GM23338 (cell line): ENCODE data around the gene SLC9C2. TPM values are rescaled to one million over a fixed set of nuclear protein-coding genes. Genes with fewer than 3 reads are reported as not detected.
"Not testable (repeated sequence)": the region's sequence is repeated elsewhere in the genome, so short reads cannot be mapped to it uniquely, and the experiment has no call there.

Experiments
- ATAC-seq: fragments of 200-7000 bp; cut with Tn5 transposase; 3 replicates; pipeline ENCODE4 v1.9.1; 2020
- DNase-seq: peaks from one replicate; pipeline ENCODE4 v3.0.0-alpha.2; 2015; ENCODE audit warnings: low spot score
- H2AFZ ChIP-seq: fragments of 200-600 bp; sonication (generic); 2 replicates; pipeline ENCODE4 v1.8.0; 2016; ENCODE audit warnings: antibody characterized with exemption, mild to moderate bottlenecking, moderate library complexity
- H3F3A ChIP-seq: fragments of 200-600 bp; sonication (generic); replicated peaks from 2 replicates; pipeline ENCODE4 v1.8.0; 2017; ENCODE audit warnings: antibody characterized with exemption, mixed run types, low read depth
- H3K27ac ChIP-seq: fragments of 200-600 bp; sonication (generic); 2 replicates; pipeline ENCODE4 v1.6.1; 2016; ENCODE audit warnings: low read depth
- H3K27me3 ChIP-seq: fragments of 200-600 bp; sonication (generic); 2 replicates; pipeline ENCODE4 v1.8.0; 2016; ENCODE audit warnings: mild to moderate bottlenecking, mixed run types, moderate library complexity; ENCODE audit not compliant: insufficient read depth
- H3K36me3 ChIP-seq: fragments of 200-600 bp; sonication (generic); 2 replicates; pipeline ENCODE4 v1.8.0; 2016; ENCODE audit warnings: mild to moderate bottlenecking; ENCODE audit not compliant: insufficient read depth
- H3K4me1 ChIP-seq: fragments of 200-600 bp; sonication (generic); 2 replicates; pipeline ENCODE4 v1.8.0; 2016; ENCODE audit warnings: mild to moderate bottlenecking, moderate library complexity; ENCODE audit not compliant: insufficient read depth
- H3K4me2 ChIP-seq: fragments of 200-600 bp; sonication (generic); 2 replicates; pipeline ENCODE4 v1.7.1; 2017; ENCODE audit warnings: mixed run types
- H3K4me3 ChIP-seq: fragments of 200-600 bp; sonication (generic); 2 replicates; pipeline ENCODE4 v1.6.1; 2016; ENCODE audit warnings: mixed run types
- H3K79me2 ChIP-seq: fragments of 200-600 bp; sonication (generic); replicated peaks from 2 replicates; pipeline ENCODE4 v1.8.0; 2017; ENCODE audit warnings: mild to moderate bottlenecking; ENCODE audit not compliant: insufficient read depth
- H3K9me2 ChIP-seq: fragments of 200-600 bp; sonication (generic); 2 replicates; pipeline ENCODE4 v1.8.0; 2017; ENCODE audit not compliant: insufficient read depth
- H4K20me1 ChIP-seq: fragments of 200-600 bp; sonication (generic); replicated peaks from 2 replicates; pipeline ENCODE4 v1.8.0; 2017; ENCODE audit warnings: mild to moderate bottlenecking; ENCODE audit not compliant: insufficient read depth
- H3K27ac Mint-ChIP-seq: 2 replicates; pipeline ENCODE4 v1.8.0; 2020; ENCODE audit warnings: inconsistent platforms, mild to moderate bottlenecking, moderate library complexity, mixed read lengths
- H3K27me3 Mint-ChIP-seq: 3 replicates; pipeline ENCODE4 v1.8.0; 2022; ENCODE audit warnings: low read depth, mild to moderate bottlenecking, moderate library complexity, mixed read lengths, inconsistent platforms; ENCODE audit not compliant: insufficient read depth, poor library complexity
- H3K36me3 Mint-ChIP-seq: 3 replicates; pipeline ENCODE4 v1.8.0; 2021; ENCODE audit warnings: low read depth, mild to moderate bottlenecking, inconsistent platforms, moderate library complexity, mixed read lengths
- H3K4me1 Mint-ChIP-seq: 3 replicates; pipeline ENCODE4 v1.8.0; 2020; ENCODE audit warnings: mild to moderate bottlenecking, inconsistent platforms, mixed read lengths
- H3K4me3 Mint-ChIP-seq: 3 replicates; pipeline ENCODE4 v1.8.0; 2021; ENCODE audit warnings: moderate library complexity, mild to moderate bottlenecking, inconsistent platforms, mixed read lengths
- H3K9me3 Mint-ChIP-seq: 3 replicates; pipeline ENCODE4 v1.8.0; 2020; ENCODE audit warnings: moderate library complexity, mild to moderate bottlenecking, inconsistent platforms, mixed read lengths
- CTCF ChIP-seq, 2 experiments: fragments of 200-600 bp in 1 of 2; sonication (generic) in 1 of 2; conservative IDR thresholded peaks; 2 replicates each; pipeline versions ENCODE4 v1.5.1 to v1.6.1; 2016 to 2017; ENCODE audit warnings: antibody characterized with exemption in 2 of 2, low read depth in 2 of 2, mild to moderate bottlenecking in 2 of 2, moderate library complexity in 1 of 2
- EZH2 ChIP-seq: fragments of 200-600 bp; sonication (generic); IDR thresholded peaks from one replicate; pipeline ENCODE4 v1.8.0; 2017; ENCODE audit warnings: antibody characterized with exemption, mild to moderate bottlenecking, low read depth; ENCODE audit not compliant: unreplicated experiment
- EZH2phosphoT487 ChIP-seq: fragments of 200-600 bp; sonication (generic); IDR thresholded peaks from one replicate; pipeline ENCODE4 v1.8.1; 2018; ENCODE audit warnings: antibody characterized with exemption; ENCODE audit not compliant: unreplicated experiment
- JUNB ChIP-seq: IDR thresholded peaks from one replicate; pipeline ENCODE4 v1.6.1; 2016; ENCODE audit warnings: antibody characterized with exemption; ENCODE audit not compliant: unreplicated experiment
- polyA plus RNA-seq: library from polyadenylated mRNA; unstranded; fragments of >200 nt; fragmentation: Nextera tagmentation; extraction: Ambion mirVana; gene quantifications from 2 replicates; pipeline ENCODE4 v1.2.1, GENCODE V29; 2016
- total RNA-seq: library from RNA; depleted of rRNA; stranded (reverse); fragments of >200 nt; shearing (Covaris generic); gene quantifications from 2 replicates; pipeline ENCODE4 v1.2.3, GENCODE V29; 2014
- TF ChIP-seq, protein P1 (sequence below): IDR thresholded peaks from 2 replicates; pipeline ENCODE4 v1.6.1; 2016; ENCODE audit warnings: antibody characterized with exemption

SLC9C2 gene
- total and polyA plus RNA-seq, 2 experiments from 2014 or later, result not detected

- TF ChIP-seq CTCF (conservative IDR thresholded peaks at IDR 0.05; ENCODE audit: low read depth in 2 of 2) (no peak), JUNB (no peak), EZH2phosphoT487 (no peak)
- TF ChIP-seq, protein P1, sequence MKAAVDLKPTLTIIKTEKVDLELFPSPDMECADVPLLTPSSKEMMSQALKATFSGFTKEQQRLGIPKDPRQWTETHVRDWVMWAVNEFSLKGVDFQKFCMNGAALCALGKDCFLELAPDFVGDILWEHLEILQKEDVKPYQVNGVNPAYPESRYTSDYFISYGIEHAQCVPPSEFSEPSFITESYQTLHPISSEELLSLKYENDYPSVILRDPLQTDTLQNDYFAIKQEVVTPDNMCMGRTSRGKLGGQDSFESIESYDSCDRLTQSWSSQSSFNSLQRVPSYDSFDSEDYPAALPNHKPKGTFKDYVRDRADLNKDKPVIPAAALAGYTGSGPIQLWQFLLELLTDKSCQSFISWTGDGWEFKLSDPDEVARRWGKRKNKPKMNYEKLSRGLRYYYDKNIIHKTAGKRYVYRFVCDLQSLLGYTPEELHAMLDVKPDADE, result no peak
Measured at GRCh38 chr1:173568483-173568882, 34.4 kb downstream of the SLC9C2 start (continued).

GRCh38 chr1:173563846-173564245, 39.0 kb downstream of the SLC9C2 start:
- not testable (repeated sequence) for H3K4me3 Mint-ChIP-seq, H3K27me3 Mint-ChIP-seq, H3K4me1 Mint-ChIP-seq, H3K36me3 ChIP-seq, H3K79me2 ChIP-seq, H3K4me2 ChIP-seq, ATAC-seq, DNase-seq, H4K20me1 ChIP-seq, H3K4me3 ChIP-seq, H3K27me3 ChIP-seq, H3K9me2 ChIP-seq, H3K36me3 Mint-ChIP-seq, H2AFZ ChIP-seq, H3K9me3 Mint-ChIP-seq, H3K27ac Mint-ChIP-seq, H3K27ac ChIP-seq, H3K4me1 ChIP-seq, H3F3A ChIP-seq

DNA sequence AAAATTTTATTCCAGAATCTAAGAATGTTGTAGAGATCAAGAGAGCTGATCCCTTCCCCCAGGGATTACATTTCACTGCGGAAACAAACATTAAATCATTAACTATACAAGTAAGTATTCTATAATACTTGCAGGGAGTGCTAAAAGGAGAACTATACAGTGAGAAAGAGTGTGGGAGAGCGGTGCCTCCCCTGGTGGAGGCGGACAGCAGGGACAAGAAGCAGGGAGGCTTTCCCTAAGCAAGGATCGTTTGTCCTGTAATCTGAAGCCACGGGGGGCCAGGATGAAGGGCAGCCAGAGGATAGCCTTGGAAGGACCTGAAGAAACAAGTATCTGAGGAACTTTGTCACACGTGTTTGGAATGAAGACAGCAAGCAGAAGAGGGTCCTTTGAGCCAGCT, 40.1 kb downstream of the SLC9C2 start:
- Mint-ChIP-seq H3K4me1 (no peaks in the 10 kb centered on the region), H3K4me3 (no peak overlapping the region), H3K27me3 (peaks cover 4% of the 10 kb centered on the region), H3K36me3 (no peaks in the 10 kb centered on the region), H3K9me3 (peaks cover 3% of the 10 kb centered on the region; the same call in 2 of the 3 replicates), H3K27ac (no peak overlapping the region)
- no peaks in the 10 kb centered on the region for H3K4me1 ChIP-seq
- no peaks in the 10 kb centered on the region; the same call in 1 of the 2 replicates for H3K36me3 ChIP-seq
- no peaks in the 10 kb centered on the region for H3K79me2 ChIP-seq
- ATAC-seq (peak; percentile 34; the same call in 1 of the 3 replicates), DNase-seq (peak; percentile 58)
- TF ChIP-seq EZH2 (no peak), CTCF (conservative IDR thresholded peaks at IDR 0.05; ENCODE audit: low read depth in 2 of 2) (peak; percentile 21 to 39; a peak in 3 of 4 replicates)
- no peaks in the 10 kb centered on the region for H3K27me3 ChIP-seq
- no peaks in the 10 kb centered on the region; the same call in 1 of the 2 replicates for H3K9me2 ChIP-seq
- no peaks in the 10 kb centered on the region for H3F3A ChIP-seq
- no peak overlapping the region for H3K4me2 ChIP-seq
- no peaks in the 10 kb centered on the region for H4K20me1 ChIP-seq
- H3K4me3 ChIP-seq, result no peak overlapping the region
- H3K27ac ChIP-seq, result no peak overlapping the region
- no peak overlapping the region for H2AFZ ChIP-seq
